ENCODE data around the gene BABAM2. TPM values are rescaled to one million over a fixed set of nuclear protein-coding genes. Genes with fewer than 3 reads are reported as not detected.

Gene BABAM2
- total and polyA plus RNA-seq, 9 of the 15 experiments (the other 6 are each of a cell fraction or from before 2014, with no cell fraction given), result 10.9 to 37.4 (median 25.6) TPM

DNA sequence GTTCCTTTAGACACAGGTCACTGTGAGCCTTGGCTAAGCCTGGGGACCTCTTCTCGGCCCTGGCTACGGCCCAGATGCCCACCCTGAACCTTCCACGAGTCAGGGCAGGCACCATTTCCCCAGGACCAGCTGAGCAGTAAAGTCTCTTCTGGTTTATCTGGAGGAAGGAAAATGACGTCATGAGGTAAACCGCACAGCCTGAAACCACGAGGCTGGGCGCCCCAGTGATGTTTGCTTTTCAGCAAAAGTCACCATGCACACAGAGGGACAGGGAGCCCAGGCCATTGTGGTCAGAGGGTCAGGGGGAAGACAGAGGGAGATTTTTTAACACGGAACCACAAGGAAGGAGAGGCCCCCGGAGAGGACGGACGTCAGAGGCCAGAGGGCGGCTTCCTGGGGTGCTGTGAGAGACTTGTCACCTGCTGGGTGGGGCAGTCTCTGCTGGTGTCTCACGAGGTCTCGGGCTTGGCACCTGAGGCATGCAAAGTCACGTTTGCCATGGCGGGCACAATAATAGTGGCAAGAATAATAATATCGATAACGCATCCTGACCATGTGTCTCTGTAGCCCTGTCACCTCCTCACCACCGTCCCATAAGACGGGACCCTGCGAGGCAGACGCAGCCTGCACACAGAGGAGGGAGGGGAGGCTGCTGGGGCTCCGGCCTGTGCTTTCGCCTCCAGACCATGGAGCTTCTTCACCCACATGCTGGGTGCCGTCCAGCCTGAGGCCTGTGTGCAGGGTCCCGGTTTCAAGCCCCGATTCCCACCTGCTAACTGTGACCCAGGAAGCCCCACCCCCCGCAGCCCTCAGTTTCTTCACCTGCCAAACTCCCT, 468.9 kb downstream of the BABAM2 start (continued):
- TF ChIP-seq POLR2AphosphoS5 (IDR thresholded peaks at IDR 0.05; ENCODE audit: control insufficient read depth, insufficient read depth, low read depth, low read length) (peak; percentile 44; the same call in 1 of the 2 replicates), JUNB (CRISPR knock-in tag; conservative IDR thresholded peaks at IDR 0.05) (peak; percentile 95), NFIX (CRISPR knock-in tag; IDR thresholded peaks at IDR 0.05; ENCODE audit: low read depth) (peak; percentile 47; the same call in 1 of the 2 replicates), ETV5 (CRISPR knock-in tag; IDR thresholded peaks at IDR 0.05; ENCODE audit: low read depth) (0 out of 2 replicates have a peak, but pooled peaks have one; percentile 55), CBFB (CRISPR knock-in tag; IDR thresholded peaks at IDR 0.05) (peak; percentile 96), BRD9 (IDR thresholded peaks at IDR 0.05; ENCODE audit: low read depth, partially characterized antibody) (peak; percentile 42), FOS (IDR thresholded peaks at IDR 0.05; ENCODE audit: extremely low read depth, insufficient read length) (no peak), FOXM1 (IDR thresholded peaks at IDR 0.05; ENCODE audit: low read depth) (peak; percentile 20; the same call in 1 of the 2 replicates), FOXM1 (CRISPR knock-in tag; IDR thresholded peaks at IDR 0.05; ENCODE audit: low read depth) (no peak), HNRNPH1 (optimal IDR thresholded peaks at IDR 0.05; ENCODE audit: low read depth, low read length) (no peak), CAMTA2 (CRISPR knock-in tag; conservative IDR thresholded peaks at IDR 0.05) (no peak), XRCC5 (IDR thresholded peaks at IDR 0.05; ENCODE audit: low read depth, low read length) (no peak), MTF1 (CRISPR knock-in tag; IDR thresholded peaks at IDR 0.05; ENCODE audit: borderline replicate concordance) (no peak), E2F3 (CRISPR knock-in tag; IDR thresholded peaks at IDR 0.05) (peak; percentile 40; the same call in 1 of the 2 replicates), ZNF644 (tag; IDR thresholded peaks at IDR 0.05; ENCODE audit: low read depth) (peak; percentile 83), MAFG (tag; conservative IDR thresholded peaks at IDR 0.05) (no peak), PTRF (tag; IDR thresholded peaks at IDR 0.05) (peak; percentile 45; the same call in 1 of the 2 replicates), SP1 (CRISPR knock-in tag; IDR thresholded peaks at IDR 0.05) (peak; percentile 17; the same call in 1 of the 2 replicates), SMARCE1 (IDR thresholded peaks at IDR 0.05) (peak; percentile 86), FOSL1 (tag; conservative IDR thresholded peaks at IDR 0.05) (peak; percentile 84), PTTG1 (tag; IDR thresholded peaks at IDR 0.05; ENCODE audit: low read depth) (no peak)
- TF ChIP-seq, protein P1, sequence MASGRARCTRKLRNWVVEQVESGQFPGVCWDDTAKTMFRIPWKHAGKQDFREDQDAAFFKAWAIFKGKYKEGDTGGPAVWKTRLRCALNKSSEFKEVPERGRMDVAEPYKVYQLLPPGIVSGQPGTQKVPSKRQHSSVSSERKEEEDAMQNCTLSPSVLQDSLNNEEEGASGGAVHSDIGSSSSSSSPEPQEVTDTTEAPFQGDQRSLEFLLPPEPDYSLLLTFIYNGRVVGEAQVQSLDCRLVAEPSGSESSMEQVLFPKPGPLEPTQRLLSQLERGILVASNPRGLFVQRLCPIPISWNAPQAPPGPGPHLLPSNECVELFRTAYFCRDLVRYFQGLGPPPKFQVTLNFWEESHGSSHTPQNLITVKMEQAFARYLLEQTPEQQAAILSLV (tag; IDR thresholded peaks at IDR 0.05), result peak; percentile 64
- TF ChIP-seq, protein P2, sequence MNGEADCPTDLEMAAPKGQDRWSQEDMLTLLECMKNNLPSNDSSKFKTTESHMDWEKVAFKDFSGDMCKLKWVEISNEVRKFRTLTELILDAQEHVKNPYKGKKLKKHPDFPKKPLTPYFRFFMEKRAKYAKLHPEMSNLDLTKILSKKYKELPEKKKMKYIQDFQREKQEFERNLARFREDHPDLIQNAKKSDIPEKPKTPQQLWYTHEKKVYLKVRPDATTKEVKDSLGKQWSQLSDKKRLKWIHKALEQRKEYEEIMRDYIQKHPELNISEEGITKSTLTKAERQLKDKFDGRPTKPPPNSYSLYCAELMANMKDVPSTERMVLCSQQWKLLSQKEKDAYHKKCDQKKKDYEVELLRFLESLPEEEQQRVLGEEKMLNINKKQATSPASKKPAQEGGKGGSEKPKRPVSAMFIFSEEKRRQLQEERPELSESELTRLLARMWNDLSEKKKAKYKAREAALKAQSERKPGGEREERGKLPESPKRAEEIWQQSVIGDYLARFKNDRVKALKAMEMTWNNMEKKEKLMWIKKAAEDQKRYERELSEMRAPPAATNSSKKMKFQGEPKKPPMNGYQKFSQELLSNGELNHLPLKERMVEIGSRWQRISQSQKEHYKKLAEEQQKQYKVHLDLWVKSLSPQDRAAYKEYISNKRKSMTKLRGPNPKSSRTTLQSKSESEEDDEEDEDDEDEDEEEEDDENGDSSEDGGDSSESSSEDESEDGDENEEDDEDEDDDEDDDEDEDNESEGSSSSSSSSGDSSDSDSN (IDR thresholded peaks at IDR 0.05; ENCODE audit: borderline replicate concordance in 1 of 2, low read depth in 2 of 2, low read length in 2 of 2), result 0 out of 4 replicates have a peak, but pooled peaks of 1 of the 2 experiments have one; percentile 26
- TF ChIP-seq, protein P3, sequence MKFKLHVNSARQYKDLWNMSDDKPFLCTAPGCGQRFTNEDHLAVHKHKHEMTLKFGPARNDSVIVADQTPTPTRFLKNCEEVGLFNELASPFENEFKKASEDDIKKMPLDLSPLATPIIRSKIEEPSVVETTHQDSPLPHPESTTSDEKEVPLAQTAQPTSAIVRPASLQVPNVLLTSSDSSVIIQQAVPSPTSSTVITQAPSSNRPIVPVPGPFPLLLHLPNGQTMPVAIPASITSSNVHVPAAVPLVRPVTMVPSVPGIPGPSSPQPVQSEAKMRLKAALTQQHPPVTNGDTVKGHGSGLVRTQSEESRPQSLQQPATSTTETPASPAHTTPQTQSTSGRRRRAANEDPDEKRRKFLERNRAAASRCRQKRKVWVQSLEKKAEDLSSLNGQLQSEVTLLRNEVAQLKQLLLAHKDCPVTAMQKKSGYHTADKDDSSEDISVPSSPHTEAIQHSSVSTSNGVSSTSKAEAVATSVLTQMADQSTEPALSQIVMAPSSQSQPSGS (CRISPR knock-in tag; IDR thresholded peaks at IDR 0.05), result peak; percentile 87; the same call in 1 of the 2 replicates
